DMS153 (cell line): ENCODE data around the gene SERPINB6.
A peak's percentile ranks its signal among the peaks of the same experiment; 100 is the strongest.
"Not testable (repeated sequence)": the region's sequence is repeated elsewhere in the genome, so short reads cannot be mapped to it uniquely, and the experiment has no call there.

Source experiments
- DNase-seq: peaks from one replicate; lab custom pipeline; 2025; lab: John Stamatoyannopoulos, UW

SERPINB6 gene

DNA sequence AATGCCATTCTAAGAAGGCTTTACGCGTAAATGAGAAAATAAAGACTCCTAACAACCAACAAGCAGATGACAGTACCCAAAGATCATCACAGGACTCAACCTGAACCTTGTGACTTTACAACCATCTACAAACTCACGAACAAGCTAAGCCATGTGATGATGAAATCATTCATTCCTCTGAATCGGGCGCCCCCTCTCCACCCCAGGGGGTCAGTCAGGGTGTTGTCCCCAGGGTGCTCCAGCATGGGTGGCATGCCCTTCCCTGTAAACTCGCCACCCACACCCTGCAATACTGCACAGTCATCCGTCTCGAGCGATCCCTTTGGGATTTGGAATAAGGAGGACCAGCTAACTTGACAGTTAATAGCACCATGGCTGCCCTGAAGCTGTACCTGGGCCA is 12.6 kb downstream of the SERPINB6 start:
- no peak for DNase-seq

DNA sequence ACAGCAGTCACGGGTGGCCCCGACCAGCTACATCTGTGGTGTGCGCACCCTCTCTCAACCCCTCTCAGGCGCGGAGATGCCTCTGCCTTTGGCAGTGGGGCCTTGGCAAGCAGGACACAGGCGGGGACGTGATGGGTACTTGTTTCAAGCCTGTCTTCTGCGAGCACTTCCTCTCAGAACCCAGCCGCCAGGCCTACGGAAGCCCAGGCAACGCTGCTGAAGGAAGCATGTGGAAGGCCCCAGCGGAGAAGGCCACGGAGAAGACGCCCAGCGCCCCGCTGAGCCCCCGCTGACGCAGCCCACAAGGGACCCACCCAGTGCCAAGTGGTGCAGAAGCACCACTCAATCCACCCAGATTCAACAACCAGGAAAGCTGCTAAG is 13.0 kb downstream of the SERPINB6 start:
- no peak for DNase-seq

DNA sequence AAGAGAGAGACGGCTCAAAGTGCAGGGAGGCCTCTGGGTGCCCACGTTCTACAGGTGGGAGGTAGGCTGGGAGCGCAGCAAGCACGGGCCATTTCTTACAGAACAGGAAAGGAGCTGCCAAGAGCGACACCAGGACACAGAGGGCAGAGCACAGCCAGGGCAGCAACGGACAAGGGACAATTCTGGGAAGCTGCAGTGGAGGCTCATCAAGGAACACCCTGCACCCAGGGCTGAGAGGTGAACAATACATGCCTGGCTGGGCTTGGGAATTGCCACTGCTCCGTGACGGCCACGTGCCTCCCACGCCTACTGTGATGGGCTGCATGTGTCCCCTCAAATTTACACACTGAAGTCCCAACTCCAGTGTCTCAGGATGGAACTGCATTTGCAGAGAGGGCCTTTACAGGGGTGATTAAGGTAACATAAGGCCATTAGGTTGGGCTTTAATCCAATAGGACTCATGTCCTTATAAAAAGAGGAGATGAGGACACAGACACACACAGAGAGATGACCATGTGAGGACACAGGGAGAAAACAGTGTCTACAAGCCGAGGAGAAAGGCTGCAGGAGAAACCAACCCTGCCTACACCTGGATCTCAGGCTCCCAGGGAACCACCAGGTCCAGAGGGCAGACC is 13.6 kb downstream of the SERPINB6 start:
- DNase-seq: no peak

DNA sequence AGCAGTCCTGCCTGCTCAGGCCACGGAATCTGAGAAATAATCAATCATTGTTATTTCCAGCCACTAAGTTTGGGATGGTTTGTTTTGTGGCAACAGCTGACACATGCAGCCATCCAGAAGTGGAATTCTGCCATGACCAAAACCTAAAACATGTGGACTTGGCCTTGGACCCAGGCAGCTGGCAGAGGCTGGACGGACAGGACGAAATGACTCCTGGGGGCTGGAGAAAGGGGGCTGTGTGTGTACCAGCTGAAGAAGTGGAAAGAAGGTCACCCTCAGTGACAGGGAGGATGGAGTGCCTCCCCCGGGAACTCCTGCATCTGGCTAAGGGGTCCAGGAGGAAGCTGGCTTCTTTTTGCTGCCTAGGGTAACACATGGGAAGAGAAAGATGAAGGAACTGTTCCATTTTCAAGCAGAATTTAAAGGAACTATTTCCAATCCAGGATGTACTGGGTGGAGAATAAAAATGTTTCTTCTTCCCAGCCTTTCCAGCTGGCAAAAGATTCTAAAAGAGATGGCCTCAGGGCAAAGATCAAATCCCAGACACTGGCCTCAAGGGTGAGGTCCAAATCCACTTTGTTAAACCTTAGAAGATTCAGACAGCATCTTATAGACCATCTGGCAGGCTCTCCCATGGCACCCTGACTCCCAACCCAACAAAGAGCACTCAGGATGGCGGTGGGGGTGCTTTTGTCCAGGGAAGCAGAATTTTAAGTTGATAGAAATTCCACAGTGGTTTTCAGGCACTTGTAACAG is 14.3 kb downstream of the SERPINB6 start:
- no peak for DNase-seq

DNA sequence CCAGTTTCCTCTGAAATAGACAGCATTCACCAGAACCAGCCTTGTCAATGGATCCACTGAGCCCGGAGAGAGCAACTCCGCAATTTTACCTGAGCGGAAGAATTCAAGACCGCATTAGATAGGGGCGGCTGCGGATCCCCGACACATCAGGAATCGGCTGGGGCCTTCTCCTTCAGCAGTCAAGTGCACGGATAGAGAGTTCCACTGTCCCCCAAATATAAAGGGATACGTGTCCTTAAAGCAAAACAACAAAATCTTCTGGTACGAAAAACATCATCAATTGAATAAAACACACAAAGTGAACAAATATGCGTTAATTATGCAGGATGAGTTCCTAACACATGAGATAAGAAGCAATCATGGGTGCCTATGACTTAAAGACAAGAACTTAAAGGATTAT is 18.3 kb downstream of the SERPINB6 start:
- no peak for DNase-seq

DNA sequence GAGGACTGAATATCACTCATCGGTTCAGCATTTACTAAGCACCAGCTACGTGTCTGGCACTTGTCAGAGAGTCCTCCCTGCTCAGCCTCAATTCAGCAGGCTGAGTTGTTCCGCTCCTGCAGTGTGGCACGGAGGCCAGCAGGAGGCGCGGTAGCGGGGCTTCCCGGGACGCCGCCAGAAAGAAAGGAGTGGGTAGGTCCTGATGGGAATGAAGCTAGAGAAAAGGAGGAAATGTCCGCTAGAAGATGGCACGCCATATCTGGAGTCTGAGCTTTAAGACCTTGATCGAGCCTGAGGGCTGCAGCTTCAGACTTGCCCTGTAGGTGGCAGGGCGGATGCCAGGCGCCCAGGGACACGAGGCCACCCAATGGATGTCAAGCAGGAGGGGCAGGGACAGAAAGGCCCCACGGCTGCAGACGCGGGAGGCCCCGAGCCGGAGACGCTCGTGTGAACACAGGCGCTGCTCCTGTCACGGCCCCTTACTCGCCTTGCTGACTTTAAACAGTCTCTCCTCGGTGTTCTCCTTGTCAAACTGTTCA is 18.7 kb downstream of the SERPINB6 start:
- peak; percentile 59 for DNase-seq

DNA sequence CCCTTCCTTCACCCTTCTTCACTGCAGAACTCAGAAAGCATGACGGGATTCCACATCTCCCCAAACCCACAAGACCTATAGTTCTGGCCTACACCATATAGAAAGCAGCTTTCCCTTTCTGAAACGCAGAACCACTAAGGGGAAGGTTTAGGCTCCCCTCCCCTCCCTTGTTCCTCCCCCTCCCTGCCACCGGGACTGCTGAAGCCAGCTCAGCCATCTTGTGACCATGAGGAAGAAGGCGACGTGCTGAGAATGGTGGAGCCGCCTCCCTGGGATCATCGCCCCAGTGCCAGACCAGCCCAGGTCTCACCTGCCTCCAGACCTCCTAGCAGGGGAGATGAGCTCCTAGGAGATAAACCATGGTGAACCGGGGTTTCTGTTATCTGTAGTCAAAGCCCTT is 19.6 kb downstream of the SERPINB6 start:
- no peak for DNase-seq

DNA sequence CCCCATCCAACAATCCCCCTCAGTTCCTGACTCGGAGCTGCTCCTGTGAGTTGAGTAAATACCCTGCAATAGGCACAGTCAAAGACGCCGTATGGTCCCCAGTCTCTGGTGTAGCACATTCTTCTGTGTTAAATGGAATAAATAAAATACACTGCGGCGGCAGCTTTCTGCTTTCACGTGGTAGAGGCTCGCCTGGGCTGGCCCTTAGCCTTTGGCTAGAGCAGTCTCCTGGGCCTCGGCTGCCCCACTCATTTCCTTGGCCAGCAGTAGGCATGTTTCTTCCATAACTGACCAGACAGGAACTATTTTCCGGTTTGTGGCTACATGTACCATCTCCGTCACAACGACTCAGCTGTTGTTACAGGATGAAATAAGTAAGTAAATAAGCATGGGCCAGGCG is 20.7 kb downstream of the SERPINB6 start:
- no peak for DNase-seq

DNA sequence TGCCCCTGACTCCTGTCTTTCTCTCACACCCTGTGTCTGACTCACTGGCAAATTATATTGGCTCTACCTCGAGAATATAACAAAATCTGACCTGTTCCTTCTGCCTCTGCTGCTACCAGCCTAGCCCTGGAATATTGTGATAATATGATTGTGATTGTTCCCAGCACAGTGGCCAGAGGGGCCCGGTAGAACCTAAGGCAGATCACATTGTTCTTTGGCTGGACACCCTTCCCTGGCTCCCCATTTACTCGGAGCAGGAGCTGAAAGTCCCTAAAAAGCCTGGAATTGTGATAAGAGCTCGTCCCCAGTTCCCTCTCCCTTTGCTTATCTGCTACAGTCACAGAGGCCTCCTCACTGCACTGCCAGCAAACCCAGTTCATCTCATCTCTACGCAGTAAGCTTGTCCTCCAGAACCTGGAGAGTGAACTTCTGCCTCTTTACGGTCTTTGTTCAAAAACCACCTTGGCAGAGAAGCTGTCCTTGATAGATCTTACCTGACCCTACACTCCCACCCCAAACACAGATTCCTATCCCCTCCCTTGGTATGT is 21.8 kb downstream of the SERPINB6 start:
- DNase-seq: no peak

DNA sequence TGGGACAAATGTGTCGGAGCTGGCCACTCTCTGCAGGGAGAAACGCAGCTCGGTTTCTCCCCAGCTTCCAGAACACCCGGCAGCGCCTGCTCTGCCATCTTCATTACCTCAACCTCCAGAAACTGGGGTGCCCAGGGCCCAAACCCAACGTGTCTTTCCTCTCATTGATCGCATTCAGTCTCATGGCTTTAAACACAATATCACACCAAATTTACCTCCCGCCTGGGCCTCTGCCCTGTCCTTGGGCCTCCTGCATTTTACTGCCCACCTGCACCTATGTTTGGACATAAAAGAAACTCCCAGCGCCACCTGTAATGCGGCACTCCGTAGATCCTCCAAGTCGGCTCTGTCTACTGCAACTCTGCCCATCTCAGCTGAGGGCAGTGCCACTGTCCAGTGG is 22.2 kb downstream of the SERPINB6 start:
- no peak for DNase-seq

DNA sequence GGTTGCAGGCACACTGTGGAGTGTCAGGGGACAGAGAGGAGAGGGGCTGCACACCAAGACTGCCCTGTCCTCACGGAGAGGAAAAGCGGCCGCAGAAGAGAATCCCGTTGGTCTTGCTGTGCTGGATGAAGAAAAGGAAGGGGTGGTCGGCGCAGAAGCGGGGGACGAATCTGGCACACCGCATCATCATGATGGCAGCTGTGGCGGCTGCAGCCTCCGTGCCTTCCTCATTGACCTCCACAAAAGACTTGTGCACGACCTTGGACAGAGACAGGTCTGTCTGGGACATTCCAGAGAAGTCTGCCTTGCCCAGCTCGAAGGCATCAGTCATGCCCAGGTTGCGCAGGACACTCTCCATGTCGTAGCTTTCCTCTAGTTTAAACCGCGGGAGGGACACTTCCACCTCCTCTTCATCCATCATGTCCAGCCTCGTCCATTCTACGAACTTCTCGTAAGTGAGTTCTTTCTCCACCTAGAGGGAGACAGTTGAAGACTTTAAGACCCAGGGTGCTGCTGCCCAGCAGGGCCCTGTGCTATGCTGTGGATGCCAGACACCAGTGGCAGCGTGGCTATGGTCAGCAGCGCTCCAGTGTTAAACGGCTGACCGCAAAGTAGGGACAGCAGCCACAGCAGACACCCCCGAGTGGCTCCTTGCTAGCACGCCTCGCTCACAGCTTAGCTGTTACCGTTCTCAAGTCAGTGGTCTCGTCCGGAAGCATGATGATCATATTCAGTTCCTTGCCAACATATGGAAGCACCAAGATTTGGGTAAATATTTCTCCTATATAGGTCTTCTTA is 22.9 kb downstream of the SERPINB6 start:
- DNase-seq: no peak

DNA sequence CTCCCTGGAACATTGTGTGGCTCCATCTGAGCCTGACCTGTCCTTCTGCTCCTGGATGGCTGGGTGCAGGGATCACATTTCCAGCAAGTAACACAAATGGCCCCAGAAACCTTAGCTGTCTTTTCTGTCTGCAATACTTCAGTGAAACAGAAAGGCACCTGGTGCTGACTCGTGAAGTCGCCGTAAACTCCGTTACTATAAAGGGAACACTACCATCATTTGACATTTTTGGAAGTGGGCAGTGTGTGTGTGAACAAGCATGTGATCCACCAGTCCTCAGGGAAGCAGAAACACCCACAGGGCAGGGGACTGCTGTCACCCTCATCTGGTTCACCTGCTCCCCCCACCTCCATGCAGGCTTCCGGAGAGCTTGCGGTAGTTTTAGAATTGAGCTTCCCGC is 23.9 kb downstream of the SERPINB6 start:
- DNase-seq: no peak

DNA sequence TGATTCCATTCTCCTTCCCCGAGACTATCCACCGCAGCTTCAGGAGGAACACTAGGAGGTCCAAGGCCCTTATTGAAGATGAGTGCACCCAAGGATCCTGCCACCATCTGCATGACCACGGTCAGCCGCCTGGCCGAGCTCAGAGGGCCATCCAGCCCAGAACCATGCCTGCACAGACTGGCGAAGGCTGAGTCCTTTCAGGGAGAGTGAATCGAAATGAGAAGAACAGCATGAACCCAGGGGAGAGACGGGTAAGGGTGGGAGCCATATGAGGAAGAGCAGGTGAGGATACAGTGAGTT is 26.3 kb downstream of the SERPINB6 start:
- no peak for DNase-seq

DNA sequence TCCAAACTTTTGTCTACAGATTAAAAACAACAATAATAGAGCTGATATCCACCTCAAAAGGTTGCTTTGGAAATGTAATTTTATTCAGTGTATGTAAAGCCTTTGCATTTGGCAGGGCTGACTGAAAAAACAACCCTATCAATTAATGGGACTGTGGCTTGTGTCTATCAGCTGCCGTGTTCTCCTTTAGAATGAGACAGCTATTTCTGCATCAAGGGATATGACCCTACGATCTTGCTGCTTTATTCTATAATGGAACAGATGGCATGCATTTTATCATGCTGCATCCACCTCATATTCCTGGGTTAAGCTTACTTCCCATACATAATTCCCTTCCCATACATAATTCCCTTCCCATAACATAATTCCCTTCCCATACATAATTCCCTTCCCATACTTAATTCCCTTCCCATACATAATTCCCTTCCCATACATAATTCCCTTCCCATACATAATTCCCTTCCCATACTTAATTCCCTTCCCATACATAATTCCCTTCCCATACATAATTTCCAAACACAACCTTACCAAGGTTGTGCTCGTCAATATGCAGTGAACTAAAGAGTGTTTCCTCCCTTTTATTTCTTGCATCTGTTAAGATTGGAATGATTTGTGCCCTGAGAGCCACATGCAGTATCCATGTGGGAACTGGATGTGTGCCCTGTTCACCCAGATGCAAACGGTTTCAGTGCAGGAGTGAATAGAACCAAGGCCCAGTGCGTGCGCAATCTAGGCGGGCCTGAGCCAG is 26.8 kb downstream of the SERPINB6 start:
- DNase-seq: no peak

DNA sequence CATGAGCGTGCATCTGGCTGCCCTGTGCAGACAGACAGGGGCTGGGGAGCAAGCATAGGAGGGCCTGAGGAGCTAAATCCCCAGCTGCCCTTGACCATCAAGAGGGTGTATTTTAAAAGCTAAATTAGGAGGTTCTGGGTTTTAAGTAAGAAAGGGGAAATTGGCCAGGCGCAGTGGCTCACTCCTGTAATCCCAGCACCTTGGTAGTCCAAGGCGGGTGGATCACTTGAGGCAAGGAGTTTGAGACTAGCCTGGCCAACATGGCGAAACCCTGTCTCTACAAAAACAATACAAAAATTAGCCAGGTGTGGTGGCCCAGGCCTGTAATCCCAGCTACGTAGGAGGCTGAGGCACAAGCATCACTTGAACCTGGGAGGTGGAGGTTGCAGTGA is 27.8 kb downstream of the SERPINB6 start:
- no peak for DNase-seq

DNA sequence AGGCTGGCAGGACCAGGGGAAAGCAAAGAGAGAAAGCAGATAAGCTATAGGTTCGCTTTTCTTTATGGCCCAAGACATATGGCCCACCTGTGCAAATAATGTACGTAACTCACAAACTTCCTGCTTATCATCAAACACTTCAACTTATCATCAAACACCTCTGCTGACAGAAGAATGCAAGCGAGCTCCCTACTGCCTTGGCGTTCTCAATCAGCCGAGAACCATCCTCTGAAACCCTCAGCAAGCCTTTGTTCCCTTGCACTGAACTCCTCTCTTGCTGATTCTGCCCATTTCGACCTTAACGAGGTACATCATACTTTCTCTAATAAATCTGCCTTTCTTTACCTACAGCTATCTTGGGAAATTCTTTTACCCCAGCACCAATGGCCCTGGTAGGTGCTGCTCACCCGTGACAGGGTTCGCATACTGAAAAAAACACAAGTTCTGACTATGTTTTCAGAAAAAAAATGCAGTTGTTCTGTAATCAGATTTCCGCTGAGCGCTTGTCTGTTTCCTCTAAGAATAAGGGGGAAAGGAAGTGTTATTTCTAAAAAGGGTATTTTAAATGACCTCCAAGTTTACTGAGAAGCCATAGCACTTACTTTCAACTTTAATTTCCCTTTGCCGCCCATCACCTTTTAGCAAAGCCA is 28.3 kb downstream of the SERPINB6 start:
- no peak for DNase-seq

DNA sequence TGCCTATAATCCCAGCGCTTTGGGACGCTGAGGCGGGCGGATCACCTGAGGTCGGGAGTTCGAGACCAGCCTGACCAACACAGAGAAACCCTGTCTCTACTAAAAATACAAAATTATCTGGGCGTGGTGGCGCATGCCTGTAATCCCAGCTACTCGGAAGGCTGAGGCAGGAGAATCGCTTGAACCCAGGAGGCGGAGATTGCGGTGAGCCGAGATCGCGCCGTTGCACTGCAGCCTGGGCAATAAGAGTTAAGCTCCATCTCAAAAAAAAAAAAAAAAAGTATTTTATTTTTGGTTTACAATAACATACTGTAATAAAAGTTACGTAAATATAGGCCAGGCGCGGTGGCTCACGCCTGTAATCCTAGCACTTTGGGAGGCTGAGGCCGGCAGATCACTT is 29.3 kb downstream of the SERPINB6 start:
- not testable (repeated sequence) for DNase-seq

DNA sequence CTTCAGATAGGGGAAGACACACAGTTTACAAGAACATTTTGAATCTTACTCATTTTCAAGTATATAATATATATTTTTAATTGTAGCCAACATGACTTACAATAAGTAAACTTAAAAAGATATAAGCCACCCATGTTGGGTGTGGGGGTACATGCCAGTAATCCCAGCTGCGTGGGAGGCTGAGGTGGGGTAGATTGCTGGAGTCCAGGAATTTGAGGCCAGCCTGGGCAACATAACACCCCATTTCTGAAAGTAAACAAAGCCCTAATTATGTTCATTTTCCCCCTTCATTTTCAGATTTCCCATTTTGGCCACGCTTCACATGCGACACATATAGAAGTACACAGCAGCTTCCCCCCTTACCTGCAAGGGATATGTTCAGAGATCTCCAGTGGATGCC is 30.5 kb downstream of the SERPINB6 start:
- no peak for DNase-seq

DNA sequence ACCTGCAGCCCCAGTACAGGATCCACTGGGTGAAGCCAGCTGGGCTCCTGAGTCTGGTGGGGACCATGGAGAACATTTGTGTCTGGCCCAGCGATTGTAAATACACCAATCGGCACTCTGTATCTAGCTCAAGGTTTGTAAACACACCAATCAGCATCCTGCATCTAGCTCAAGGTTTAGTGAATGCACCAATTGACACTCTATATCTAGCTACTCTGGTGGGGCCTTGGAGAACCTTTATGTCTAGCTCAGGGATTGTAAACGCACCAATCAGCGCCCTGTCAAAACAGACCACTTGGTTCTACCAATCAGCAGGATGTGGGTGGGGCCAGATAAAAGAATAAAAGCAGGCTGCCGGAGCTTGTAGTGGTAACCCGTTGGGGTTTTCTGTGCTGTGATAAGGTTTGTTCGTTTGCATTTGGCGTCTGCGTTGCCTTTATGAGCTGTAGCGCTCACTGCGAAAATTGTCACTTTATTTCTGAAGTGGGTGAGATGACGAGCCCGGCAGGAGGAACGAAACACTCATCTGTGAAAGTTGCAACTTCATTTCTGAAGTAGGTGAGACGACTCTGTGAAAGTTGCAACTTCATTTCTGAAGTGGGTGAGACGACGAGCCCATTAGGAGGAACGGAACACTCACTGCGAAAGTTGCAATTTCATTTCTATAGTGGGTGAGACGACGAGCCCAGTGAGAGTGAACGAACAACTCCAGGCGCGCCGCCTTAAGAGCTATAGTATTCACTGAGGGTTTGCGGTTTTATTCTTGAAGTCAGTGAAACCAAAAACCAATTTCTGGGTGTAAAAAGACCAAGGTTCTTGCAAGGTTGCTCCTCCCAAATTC is 31.1 kb downstream of the SERPINB6 start:
- DNase-seq: no peak

DNA sequence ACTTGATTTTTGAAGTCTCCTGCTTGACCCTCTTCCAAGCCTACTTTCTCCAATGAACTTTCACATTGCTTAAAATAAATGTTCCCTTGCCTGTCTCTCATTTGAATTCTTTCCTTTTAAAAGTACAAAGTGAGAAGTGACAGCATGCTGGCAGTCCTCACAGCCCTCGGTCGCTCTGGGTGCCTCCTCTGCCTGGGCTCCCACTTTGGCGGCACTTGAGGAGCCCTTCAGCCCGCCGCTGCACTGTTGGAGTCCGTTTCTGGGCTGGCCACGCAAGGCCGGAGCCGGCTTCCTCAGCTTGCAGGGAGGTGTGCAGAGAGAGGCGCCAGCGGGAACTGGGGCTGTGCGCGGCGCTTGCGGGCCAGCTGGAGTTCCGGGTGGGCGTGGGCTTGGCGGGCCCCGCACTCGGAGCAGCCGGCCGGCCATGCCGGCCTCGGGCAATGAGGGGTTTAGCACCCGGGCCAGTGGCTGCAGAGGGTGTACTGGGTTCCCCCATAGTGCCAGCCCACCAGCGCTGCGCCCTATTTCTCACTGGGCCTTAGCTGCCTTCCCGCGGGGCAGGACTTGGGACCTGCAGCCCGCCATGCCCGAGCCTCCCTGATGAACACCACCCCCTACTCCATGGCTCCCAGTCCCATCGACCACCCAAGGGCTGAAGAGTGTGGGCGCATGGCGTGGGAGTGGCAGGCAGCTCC is 31.9 kb downstream of the SERPINB6 start:
- no peak for DNase-seq
